OCI-LY1 (cell line): ENCODE results near the gene NBPF3.

Experiments
- H2AFZ ChIP-seq: fragments of 200-600 bp; sonication (generic), shearing (Covaris generic); 2 replicates; pipeline ENCODE4 v1.6.0; 2014; ENCODE audit warnings: antibody characterized with exemption, mild to moderate bottlenecking, low read length
- H3F3A ChIP-seq: fragments of 200-600 bp; sonication (generic), shearing (Covaris generic); 2 replicates; pipeline ENCODE4 v1.6.0; 2014; ENCODE audit warnings: mild to moderate bottlenecking, antibody characterized with exemption, low read length, moderate library complexity; ENCODE audit not compliant: insufficient read depth
- H3K27ac ChIP-seq: fragments of 200-600 bp; sonication (generic); 2 replicates; pipeline ENCODE4 v1.5.1; 2014; ENCODE audit warnings: low read length, mixed run types, mild to moderate bottlenecking, low read depth; ENCODE audit not compliant: poor library complexity, severe bottlenecking
- H3K27me3 ChIP-seq: fragments of 200-600 bp; sonication (generic); 2 replicates; pipeline ENCODE4 v1.6.0; 2014; ENCODE audit warnings: antibody characterized with exemption, mild to moderate bottlenecking, low read length, moderate library complexity; ENCODE audit not compliant: insufficient read depth
- H3K36me3 ChIP-seq: fragments of 200-600 bp; sonication (generic); 2 replicates; pipeline ENCODE4 v1.6.1; 2014; ENCODE audit warnings: mild to moderate bottlenecking, antibody characterized with exemption, low read length, moderate library complexity, mixed read lengths; ENCODE audit not compliant: insufficient read depth
- H3K4me1 ChIP-seq: fragments of 200-600 bp; sonication (generic); 2 replicates; pipeline ENCODE4 v1.5.1; 2014; ENCODE audit warnings: mild to moderate bottlenecking, low read length, moderate library complexity; ENCODE audit not compliant: insufficient read depth, severe bottlenecking
- H3K4me2 ChIP-seq: fragments of 200-600 bp; sonication (generic), shearing (Covaris generic); 2 replicates; pipeline ENCODE4 v1.6.1; 2014; ENCODE audit warnings: low read length
- H3K4me3 ChIP-seq: fragments of 200-600 bp; sonication (generic); 2 replicates; pipeline ENCODE4 v1.5.1; 2014; ENCODE audit warnings: low read length, low read depth, mild to moderate bottlenecking, mixed read lengths; ENCODE audit not compliant: poor library complexity, severe bottlenecking
- H3K79me2 ChIP-seq: fragments of 200-600 bp; shearing (Covaris generic); 2 replicates; pipeline ENCODE4 v1.6.1; 2016; ENCODE audit warnings: mixed run types, low read length, mixed read lengths; ENCODE audit not compliant: insufficient read depth
- H3K9ac ChIP-seq: fragments of 200-600 bp; sonication (generic), shearing (Covaris generic); 2 replicates; pipeline ENCODE4 v1.6.1; 2014; ENCODE audit warnings: mild to moderate bottlenecking, low read length, mixed read lengths
- H3K9me2 ChIP-seq: fragments of 200-600 bp; sonication (generic), shearing (Covaris generic); 2 replicates; pipeline ENCODE4 v1.6.1; 2014; ENCODE audit warnings: low read depth, mild to moderate bottlenecking, low read length, mixed read lengths
- H3K9me3 ChIP-seq: fragments of 200-600 bp; shearing (Covaris generic); 2 replicates; pipeline ENCODE4 v1.6.1; 2014; ENCODE audit warnings: low read length, mixed read lengths
- H4K20me1 ChIP-seq: fragments of 200-600 bp; sonication (generic), shearing (Covaris generic); 2 replicates; pipeline ENCODE4 v1.6.0; 2016; ENCODE audit warnings: mild to moderate bottlenecking, low read length; ENCODE audit not compliant: insufficient read depth
- CTCF ChIP-seq: fragments of 200-600 bp; sonication (generic), shearing (Covaris generic); IDR thresholded peaks from 2 replicates; pipeline ENCODE4 v1.5.1; 2017; ENCODE audit warnings: mild to moderate bottlenecking, antibody characterized with exemption, low read length, moderate library complexity, mixed read lengths
- EZH2 ChIP-seq: fragments of 200-600 bp; sonication (generic), shearing (Covaris generic); IDR thresholded peaks from 2 replicates; pipeline ENCODE4 v1.8.0; 2017; ENCODE audit warnings: borderline replicate concordance, mixed run types, mild to moderate bottlenecking, antibody characterized with exemption, low read length, moderate library complexity, mixed read lengths

The NBPF3 gene

GRCh38 chr1:21520899-21521716 is 81.2 kb downstream of the NBPF3 start:
- Histone ChIP-seq H3K27me3 (no peaks in the 10 kb centered on the region), H3K9me2 (no peaks in the 10 kb centered on the region), H3F3A (peaks cover 11% of the 10 kb centered on the region; the same call in 1 of the 2 replicates), H3K9ac (no peak overlapping the region), H3K27ac (no peak overlapping the region), H2AFZ (no peak overlapping the region), H3K36me3 (no peaks in the 10 kb centered on the region), H3K9me3 (no peaks in the 10 kb centered on the region), H3K4me2 (no peak overlapping the region), H3K79me2 (no peaks in the 10 kb centered on the region), H3K4me3 (no peak overlapping the region), H3K4me1 (peaks cover 57% of the 10 kb centered on the region), H4K20me1 (no peaks in the 10 kb centered on the region)
- TF ChIP-seq EZH2 (no peak), CTCF (no peak)

- no peak overlapping the region for H3K4me3 ChIP-seq
- H3K4me2 ChIP-seq = no peak overlapping the region
- no peaks in the 10 kb centered on the region for H3K9me3 ChIP-seq
- TF ChIP-seq CTCF = no peak
- TF ChIP-seq EZH2 = no peak
- H3K9ac ChIP-seq = no peak overlapping the region
- H3K79me2 ChIP-seq = no peaks in the 10 kb centered on the region
- no peak overlapping the region for H3K27ac ChIP-seq
- H3K36me3 ChIP-seq = no peaks in the 10 kb centered on the region
- no peak overlapping the region for H2AFZ ChIP-seq
- H4K20me1 ChIP-seq = no peaks in the 10 kb centered on the region
- H3F3A ChIP-seq = peaks cover 7% of the 10 kb centered on the region; the same call in 1 of the 2 replicates
- H3K4me1 ChIP-seq = peaks cover 52% of the 10 kb centered on the region
- H3K27me3 ChIP-seq = no peaks in the 10 kb centered on the region
- no peaks in the 10 kb centered on the region for H3K9me2 ChIP-seq
Observed at GRCh38 chr1:21521717-21522060, 81.8 kb downstream of the NBPF3 start.

- H2AFZ ChIP-seq = no peak overlapping the region
Observed at GRCh38 chr1:21522525-21523038, 82.6 kb downstream of the NBPF3 start.

More at GRCh38 chr1:21522525-21523038, 82.6 kb downstream of the NBPF3 start:
- Histone ChIP-seq H3K27me3 (no peaks in the 10 kb centered on the region; the same call in 1 of the 2 replicates), H3K4me1 (peaks cover 43% of the 10 kb centered on the region), H3K4me2 (no peak overlapping the region), H3K79me2 (no peaks in the 10 kb centered on the region), H3K9ac (no peak overlapping the region), H3K36me3 (no peaks in the 10 kb centered on the region), H3K9me2 (no peaks in the 10 kb centered on the region), H3K4me3 (no peak overlapping the region), H3K27ac (no peak overlapping the region), H3K9me3 (no peaks in the 10 kb centered on the region), H4K20me1 (no peaks in the 10 kb centered on the region), H3F3A (peaks cover 7% of the 10 kb centered on the region; the same call in 1 of the 2 replicates)
- TF ChIP-seq EZH2 (no peak), CTCF (no peak)
